Occipital lobe (tissue), 2 donors: ENCODE data around the gene EPB41L4A. TPM values are rescaled to one million over a fixed set of nuclear protein-coding genes. Genes with fewer than 3 reads are reported as not detected.
A peak's percentile ranks its signal among the peaks of the same experiment; 100 is the strongest.
"Not testable (repeated sequence)": the region's sequence is repeated elsewhere in the genome, so short reads cannot be mapped to it uniquely, and the experiment has no call there.

Experiments
- DNase-seq: peaks from one replicate; lab custom pipeline; 2025; lab: John Stamatoyannopoulos, UW
- total RNA-seq: library from RNA; depleted of rRNA; stranded (reverse); fragments of >200 nt; gene quantifications from one replicate; pipeline ENCODE4 v1.2.3, GENCODE V29; 2014

EPB41L4A gene
- total RNA-seq, 1 donor from 2014 or later: 78.8 TPM

DNA sequence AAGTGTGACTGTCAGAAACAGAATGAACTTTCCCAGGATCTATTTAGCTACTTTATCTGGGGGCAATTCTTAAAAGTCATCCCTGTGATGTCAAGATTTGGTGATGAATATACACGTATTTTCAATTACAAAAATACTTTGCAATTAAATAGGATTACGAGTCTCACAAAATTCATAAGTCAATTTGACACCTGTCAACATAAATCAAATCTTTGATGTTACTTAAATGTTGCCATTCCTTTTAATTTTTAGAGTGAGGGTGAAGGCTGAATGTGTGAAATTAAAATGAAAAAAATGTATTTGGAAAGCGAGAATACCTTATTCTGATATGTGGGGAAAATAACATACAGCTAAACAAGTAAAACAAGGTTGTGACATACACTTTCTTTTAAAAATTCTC is 202.9 kb downstream of the EPB41L4A start:
- DNase-seq: no peak

DNA sequence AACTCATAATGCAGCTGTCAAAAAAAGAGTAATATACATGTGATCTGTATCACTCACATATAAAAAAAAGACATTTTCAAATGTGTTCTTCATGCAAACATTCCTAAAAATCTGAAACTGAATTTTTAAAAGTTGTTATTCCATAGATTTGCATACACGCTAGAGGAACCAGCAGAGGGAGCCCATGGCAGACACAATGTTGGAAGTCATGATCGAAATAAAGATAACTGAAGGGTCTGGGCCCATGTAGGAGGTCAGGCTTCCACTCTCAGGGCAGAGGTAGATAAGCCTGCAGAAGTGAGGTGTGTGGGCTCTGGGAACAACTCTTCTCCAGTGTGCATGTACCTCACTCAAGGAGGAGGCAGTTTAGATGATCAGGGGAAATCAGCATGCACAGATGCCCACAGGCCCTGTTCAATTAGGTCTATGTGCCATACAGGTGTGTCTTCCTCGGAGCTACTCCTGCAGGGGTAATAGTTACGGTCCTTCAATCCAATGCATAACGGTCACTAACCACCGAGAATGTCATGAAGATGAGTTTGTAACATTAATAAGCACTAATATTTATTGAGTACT is 208.6 kb downstream of the EPB41L4A start:
- DNase-seq: peak; percentile 3

DNA sequence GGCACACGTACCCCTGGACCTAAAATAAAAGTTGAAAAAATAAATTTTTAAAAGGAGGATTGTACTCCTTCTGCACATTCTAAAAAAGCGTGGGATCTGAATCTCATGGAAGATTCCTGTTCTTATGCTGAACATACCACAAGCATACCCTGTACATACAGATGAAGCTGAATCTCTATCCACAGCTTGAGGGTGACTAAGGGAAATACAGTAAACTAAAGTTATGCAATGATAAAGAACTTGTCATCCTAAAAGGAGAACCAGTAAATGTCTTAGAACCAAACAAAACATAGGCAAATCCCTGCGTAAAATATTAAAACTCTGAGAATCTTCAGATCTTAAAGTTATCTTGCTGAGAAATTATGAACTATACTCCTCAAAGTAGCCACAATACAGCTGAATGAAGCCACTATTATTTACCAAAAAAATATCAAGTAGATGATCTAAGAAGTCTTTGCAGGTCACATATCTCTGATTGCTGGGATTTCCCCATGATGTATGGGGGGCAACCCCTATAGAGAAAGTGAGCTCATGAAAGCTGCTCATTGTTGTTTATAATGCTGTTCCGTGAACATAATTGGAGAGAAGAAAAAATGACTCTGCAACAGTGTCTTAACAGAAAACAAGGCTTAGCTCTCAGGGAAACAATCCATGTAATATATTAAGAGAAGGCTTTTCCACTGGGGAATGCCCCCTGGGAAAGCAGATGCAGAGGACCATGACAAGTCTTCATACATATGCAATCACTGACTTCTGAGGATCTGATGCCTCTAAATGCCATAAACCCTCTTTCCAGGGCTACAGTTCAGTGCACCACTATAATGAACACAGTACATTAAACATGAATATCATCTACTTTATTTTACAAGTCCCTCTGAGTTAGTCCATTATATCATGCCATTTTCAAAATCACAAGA is 210.1 kb downstream of the EPB41L4A start:
- no peak for DNase-seq

DNA sequence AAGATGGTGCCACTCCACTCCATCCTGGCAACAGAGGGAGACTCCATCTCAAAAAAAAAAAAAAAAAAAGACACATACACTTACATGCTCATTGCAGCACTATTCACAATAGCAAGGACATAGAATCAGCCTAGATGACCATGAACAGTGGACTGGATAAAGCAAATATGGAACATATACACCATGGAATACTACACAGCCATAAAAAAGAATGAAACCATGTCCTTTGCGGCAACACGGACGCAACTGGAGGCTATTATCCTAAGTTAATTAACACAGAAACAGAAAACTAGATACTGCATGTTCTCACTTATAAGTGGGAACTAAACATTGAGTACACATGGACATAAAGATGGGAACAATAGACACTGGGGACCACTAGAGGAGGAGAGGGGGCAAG is 210.9 kb downstream of the EPB41L4A start:
- DNase-seq: not testable (repeated sequence)

GRCh38 chr5:112205846-112206245 is 213.2 kb downstream of the EPB41L4A start:
- no peak for DNase-seq

DNA sequence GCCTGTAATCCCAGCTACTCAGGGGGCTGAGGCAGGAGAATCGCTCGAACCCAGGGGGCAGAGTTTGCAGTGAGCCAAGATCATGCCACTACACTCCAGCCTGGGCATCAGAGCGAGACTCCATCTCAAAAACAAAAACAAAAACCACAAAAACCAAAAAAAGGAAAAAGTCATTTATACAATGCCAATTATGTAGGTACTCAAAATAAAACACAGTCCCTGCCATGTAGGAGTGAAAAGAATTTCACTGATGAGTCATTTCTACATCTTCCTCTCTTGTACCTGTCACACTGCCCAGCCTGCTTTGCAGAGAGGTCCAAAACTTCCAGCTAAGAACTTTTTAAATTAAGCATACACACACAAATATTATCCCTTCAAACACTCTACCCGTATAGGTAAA is 215.8 kb downstream of the EPB41L4A start:
- DNase-seq: no peak

DNA sequence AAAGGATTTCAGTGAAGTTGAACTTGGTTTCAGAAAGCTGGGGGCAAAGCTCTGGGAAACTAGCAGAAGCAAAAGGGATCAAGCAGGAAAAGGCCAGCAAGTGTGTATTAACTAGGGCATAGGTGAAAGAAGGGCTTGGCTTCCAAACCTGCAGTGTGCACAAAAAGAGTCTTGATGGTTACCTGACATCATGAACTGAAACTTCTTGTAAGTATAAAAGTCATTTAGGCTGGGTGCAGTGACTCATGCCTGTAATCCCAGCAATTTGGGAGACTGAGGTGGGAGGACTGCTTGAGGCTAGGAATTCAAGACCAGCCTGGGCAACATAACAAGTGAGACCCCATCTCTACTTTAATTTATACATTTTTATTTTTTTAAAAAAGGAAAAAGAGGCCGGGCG is 216.4 kb downstream of the EPB41L4A start:
- DNase-seq: no peak

GRCh38 chr5:112201141-112201540 is 217.9 kb downstream of the EPB41L4A start:
- no peak for DNase-seq

GRCh38 chr5:112200131-112200530 is 218.9 kb downstream of the EPB41L4A start:
- no peak for DNase-seq

DNA sequence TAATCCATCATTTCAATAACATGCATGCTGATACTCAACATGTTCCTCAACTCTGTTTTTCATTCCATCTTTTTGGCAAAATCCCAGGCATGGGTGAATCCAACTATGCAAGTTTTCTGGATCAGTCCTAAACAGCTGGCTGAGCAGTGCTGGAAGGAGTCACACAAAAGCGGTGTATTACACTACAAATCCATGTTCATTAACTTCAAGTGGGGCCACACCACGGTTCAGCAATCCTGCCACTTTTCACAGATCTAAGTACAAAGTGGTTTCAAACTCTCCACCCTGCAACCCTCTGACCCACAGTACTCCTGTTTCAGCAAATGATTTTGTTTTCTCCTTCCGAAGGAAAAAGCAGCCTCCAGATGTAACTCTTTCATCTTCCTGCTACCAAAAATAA is 222.5 kb downstream of the EPB41L4A start:
- no peak for DNase-seq

DNA sequence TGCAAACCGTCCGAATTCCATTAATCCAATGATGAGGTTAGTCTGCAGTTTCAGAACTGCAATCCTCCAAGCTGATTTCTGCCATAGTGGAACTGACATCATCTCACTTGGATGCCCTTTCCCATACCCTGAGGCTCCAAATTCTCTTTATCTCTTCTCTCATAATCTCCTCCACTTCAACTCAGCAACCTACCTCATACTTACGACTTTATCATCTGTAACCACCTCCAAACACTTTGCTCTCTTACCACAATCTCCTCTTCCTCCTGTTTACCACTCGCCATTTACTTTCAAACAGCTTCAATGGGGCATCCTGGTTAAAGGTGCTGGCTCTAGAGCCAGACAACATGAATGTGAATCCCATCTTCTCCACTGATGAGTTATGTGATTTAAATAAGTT is 223.2 kb downstream of the EPB41L4A start:
- DNase-seq: no peak

DNA sequence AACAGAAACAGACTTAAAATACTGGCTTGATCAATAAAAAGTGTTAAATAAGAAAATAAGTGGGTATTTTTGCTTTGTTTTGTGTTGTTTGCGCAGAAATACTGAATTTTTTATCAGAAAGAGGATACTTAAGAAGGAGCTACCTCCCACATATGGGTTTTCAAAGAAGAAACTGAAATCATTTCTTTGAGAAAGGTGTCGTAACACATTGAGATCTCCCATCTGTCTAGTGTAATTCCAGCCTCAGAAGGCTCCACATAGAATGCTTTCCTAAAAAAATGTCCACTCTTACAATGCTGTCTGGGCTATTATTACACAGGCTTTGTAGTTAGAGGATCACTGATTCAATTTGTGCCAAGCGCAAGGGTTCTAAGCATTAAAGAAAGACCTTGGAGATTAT is 226.2 kb downstream of the EPB41L4A start:
- DNase-seq: no peak

DNA sequence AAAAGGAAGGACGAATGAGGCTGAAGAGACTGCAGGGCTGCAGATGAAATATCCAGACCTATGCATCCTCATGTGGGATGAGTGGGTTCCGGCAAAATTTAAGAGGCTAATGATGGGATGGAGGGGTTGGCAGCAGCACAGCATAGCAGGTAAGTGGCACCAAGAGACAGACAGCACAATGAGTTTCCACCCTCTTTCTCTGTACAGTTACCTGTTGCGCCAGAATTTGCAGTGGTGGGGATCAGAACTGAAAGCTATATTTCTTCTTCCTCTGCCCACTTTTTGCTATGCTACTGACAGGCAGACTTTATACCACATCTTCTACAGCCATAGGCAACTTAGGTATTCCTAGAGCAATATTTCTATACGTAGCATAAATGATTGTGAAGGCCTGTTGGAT is 227.0 kb downstream of the EPB41L4A start:
- no peak for DNase-seq

DNA sequence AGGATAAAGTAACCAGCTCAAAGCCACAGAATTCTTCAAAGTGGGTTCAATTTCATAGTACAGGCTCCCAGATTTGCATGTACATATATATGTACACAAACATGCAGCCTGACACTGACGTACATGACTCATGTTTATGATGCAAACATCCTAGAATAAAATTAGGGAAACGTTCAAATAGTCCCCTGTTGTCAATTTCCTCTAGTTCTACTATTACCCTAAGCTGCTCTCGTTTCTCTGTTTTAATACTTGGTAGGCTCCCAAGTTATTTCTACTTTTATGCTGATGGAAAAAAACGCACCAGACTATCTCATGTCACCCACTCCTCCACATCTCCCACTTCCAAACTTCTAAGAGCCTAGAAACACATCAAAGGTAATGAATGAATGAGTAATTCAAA is 229.7 kb downstream of the EPB41L4A start:
- DNase-seq: no peak

DNA sequence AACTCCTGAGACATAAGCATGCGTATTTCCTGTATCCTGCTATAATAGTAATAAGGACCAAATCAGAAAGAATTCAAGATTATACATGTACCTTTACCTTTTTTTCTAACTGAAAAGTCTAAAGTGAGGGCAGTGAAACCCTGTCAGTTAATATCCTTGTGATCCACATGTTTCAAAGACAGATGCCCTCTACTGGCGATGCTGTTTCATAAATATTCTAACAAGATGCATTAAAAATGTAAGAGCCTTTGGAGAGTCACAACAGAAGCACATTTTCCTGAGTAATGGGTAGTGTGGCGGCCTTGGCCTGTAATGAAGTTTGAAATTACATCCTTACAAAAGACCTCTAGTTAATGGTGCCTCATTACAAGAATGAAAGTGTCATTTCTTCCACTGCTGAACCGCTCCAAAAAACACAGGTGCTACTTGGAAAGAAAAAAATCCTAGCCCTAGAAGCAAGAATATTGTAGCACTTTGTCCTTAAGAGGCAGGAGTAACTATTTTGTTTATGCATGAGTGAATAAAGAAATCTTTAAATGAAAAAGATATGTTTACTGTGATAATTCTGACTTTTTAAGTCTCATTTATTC is 232.6 kb downstream of the EPB41L4A start:
- no peak for DNase-seq

GRCh38 chr5:112183874-112184273 is 235.2 kb downstream of the EPB41L4A start:
- no peak for DNase-seq

DNA sequence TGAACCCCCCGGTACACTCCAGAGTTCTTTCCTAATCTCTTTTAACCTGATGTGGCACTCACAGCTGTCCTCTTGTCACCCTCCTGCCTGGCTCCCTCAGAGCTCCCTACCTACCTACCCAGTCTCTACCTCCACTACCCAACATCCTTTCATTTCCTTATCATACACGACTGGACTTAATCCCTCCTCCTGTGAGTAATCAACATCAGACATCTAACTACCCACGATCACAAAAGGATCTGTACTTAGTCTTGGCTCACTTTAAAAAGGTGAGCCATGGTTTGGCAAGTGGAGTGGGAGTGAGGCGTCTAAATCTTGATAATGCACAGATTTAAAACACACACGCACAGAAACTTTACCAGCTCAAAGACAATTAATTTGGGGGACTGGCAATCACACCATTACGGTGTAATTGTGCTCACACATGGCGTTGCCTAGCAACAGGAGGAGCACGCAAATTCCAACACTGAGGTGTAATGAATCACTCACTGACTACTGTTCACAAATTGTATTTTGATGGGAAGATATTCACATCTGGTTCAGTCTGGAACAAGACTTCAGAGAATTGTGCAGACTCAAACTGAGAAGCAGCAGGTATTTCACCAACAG is 235.9 kb downstream of the EPB41L4A start:
- DNase-seq: no peak

DNA sequence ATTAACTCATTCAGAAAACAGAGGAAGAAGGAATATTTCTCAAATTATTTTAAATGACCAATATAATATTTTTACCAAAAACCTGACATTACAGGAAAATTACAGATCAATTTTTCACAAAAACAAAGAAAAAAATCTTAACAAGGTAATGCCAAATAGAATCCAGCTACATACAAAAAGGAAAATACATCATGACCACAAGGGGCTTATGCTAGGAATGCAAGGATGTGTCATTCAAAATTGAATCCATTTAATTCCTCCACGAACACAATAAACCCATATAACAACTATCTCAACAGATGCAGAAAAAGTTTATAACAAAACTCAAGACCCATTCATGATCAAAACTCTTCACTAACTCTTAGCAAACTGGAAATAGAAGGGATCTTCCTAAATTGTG is 239.8 kb downstream of the EPB41L4A start:
- no peak for DNase-seq

DNA sequence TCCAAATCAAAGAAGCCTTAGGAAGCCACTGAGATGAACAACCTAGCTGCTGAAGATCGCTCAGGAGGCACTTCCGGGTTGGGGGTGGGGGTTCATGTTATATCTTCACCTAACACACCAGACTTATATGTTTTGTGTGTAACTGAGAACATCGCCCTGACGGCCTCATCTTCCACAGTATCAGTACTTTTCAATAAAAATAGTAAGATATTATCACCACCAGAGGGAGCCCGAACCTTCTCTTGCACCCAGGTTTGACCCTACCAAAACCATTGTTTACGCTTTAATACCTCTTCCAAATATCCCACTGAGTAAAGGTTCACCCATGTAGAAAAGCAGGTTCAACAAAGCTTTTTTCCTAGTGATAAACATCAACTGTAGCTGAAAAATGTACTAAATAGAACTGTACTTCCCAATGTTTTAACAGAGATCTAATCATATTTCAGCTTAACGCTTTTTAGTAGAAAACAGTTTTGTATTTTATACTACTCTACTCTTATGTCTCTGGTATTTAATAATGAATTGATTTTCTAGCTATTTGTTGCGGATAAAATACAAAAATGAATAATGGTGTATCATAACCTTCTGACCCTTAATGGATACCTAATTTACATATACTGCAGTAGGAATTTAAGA is 244.0 kb downstream of the EPB41L4A start:
- no peak for DNase-seq

DNA sequence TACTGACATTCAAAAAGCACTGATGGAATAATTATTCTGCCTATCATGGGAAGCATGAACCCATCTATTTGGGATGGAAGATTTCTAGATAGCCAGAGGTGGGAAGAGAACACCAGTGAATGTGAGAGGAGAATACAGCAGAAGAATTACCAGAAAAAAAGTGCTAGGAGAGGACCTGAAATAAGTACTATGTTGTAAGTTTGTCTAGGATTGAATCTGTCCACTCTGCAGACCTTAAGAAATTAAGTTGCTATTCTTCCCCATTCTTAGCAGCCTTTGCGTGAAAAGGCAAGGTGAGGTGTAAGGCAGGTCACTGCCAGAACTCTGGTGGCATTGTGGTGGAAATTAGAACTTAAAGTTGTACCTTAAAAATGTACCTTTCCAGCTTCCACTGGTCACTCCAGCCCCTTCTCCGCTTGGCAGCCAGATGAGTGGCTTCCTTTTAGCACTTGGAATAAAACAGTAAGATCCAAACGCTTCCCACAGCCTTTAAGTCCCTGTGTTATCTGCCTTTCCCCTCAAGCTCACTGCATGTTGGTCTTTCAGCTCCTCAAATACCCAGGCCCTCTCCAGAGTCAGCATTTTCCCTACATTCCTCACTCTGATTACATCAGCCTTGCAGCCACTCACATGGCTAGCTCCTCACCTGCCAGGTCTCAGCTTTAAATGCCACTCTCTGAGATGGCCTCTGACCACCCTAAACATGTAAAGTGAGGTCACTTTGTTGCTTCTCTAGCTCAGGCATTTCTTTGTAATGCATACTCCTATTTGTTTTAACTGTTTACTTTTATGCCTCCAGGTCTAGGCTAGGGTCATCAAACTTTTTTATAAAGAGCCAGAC is 253.0 kb downstream of the EPB41L4A start:
- no peak for DNase-seq

DNA sequence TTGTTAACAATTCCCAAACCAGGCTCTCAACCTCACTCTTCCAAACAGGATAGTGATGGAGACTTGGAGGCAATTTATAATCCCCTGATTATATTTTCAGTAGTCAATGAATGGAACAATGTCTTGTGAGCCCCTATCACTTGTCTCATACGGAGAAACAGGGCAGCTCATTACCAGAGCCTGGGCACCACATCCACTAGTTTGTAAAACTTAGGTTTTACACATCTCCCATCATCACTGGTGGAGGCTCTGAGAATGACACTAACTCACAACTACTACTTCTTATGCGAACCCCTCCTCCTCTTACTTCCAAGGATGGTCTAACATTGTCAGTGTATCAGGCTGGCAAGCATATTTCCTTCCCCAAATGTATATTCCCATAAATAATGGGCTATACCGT is 253.7 kb downstream of the EPB41L4A start:
- DNase-seq: no peak
